ENCODE measurements around the gene WNT10A. TPM values are rescaled to one million over a fixed set of nuclear protein-coding genes. Genes with fewer than 3 reads are reported as not detected.
A peak's percentile ranks its signal among the peaks of the same experiment; 100 is the strongest.

Gene WNT10A
- total and polyA plus RNA-seq, 8 donors: 4.3 to 6.7 TPM; not detected in 6

GRCh38 chr2:218882461-218882816 is 1.8 kb downstream of the WNT10A start:
- no peaks in the 10 kb centered on the region for H3K36me3 ChIP-seq
- 60 to 95% (median 90%) methylated on average over 1 of the region's 1 CpG for WGBS, 5 donors
- TF ChIP-seq EP300 (IDR thresholded peaks at IDR 0.05) (no peak), POLR2AphosphoS5 (IDR thresholded peaks at IDR 0.05) (no peak), POLR2A (IDR thresholded peaks at IDR 0.05) (no peak)
- TF ChIP-seq, protein P1, sequence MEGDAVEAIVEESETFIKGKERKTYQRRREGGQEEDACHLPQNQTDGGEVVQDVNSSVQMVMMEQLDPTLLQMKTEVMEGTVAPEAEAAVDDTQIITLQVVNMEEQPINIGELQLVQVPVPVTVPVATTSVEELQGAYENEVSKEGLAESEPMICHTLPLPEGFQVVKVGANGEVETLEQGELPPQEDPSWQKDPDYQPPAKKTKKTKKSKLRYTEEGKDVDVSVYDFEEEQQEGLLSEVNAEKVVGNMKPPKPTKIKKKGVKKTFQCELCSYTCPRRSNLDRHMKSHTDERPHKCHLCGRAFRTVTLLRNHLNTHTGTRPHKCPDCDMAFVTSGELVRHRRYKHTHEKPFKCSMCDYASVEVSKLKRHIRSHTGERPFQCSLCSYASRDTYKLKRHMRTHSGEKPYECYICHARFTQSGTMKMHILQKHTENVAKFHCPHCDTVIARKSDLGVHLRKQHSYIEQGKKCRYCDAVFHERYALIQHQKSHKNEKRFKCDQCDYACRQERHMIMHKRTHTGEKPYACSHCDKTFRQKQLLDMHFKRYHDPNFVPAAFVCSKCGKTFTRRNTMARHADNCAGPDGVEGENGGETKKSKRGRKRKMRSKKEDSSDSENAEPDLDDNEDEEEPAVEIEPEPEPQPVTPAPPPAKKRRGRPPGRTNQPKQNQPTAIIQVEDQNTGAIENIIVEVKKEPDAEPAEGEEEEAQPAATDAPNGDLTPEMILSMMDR (IDR thresholded peaks at IDR 0.05): no peak
- intact Hi-C loops (cut with DNase I; ENCODE audit: low total_unique reads): no loop called here
- peaks cover 11 to 86% (median 57%) of the 10 kb centered on the region in 3 donors for H3K27me3 ChIP-seq
- H3K9me3 ChIP-seq: no peaks in the 10 kb centered on the region
- H3K4me1 ChIP-seq: peaks cover 17 to 39% (median 37%) of the 10 kb centered on the region in 4 donors
- no peak overlapping the region for H3K4me3 ChIP-seq
- no peak overlapping the region for H3K27ac ChIP-seq
- no peak for DNase-seq

GRCh38 chr2:218882866-218883366 is 2.3 kb downstream of the WNT10A start:
- intact Hi-C loops (cut with DNase I; ENCODE audit: low total_unique reads): no loop called here
- no peak for DNase-seq
- no peak overlapping the region for H3K27ac ChIP-seq
- H3K36me3 ChIP-seq: no peaks in the 10 kb centered on the region
- no peaks in the 10 kb centered on the region for H3K9me3 ChIP-seq
- H3K27me3 ChIP-seq: peaks cover 11 to 81% (median 52%) of the 10 kb centered on the region in 3 donors
- TF ChIP-seq, protein P1 (IDR thresholded peaks at IDR 0.05): no peak
- TF ChIP-seq POLR2A (IDR thresholded peaks at IDR 0.05) (no peak), EP300 (IDR thresholded peaks at IDR 0.05) (no peak), POLR2AphosphoS5 (IDR thresholded peaks at IDR 0.05) (no peak)
- H3K4me3 ChIP-seq: peak overlapping the region in 1 of 4 donors; percentile 50
- peaks cover 17 to 39% (median 37%) of the 10 kb centered on the region in 4 donors for H3K4me1 ChIP-seq
- 61 to 88% (median 78%) methylated on average over 1 to 4 of the region's 4 CpGs for WGBS, 5 donors

- peak in 1 of 2 donors; percentile 65 for DNase-seq
- peak overlapping the region in 3 of 5 donors; percentile 24 to 50 (median 34) for H3K27ac ChIP-seq
- WGBS, 5 donors: 7 to 26% (median 8%) methylated on average over 12 to 87 of the region's 89 CpGs
- peak overlapping the region; percentile 41 to 50 (median 46) for H3K4me3 ChIP-seq
- H3K4me1 ChIP-seq: peaks cover 17 to 39% (median 37%) of the 10 kb centered on the region in 4 donors
- no peaks in the 10 kb centered on the region for H3K36me3 ChIP-seq
- peaks cover 11 to 73% (median 43%) of the 10 kb centered on the region in 3 donors for H3K27me3 ChIP-seq
- intact Hi-C loops (cut with DNase I; ENCODE audit: low total_unique reads): no loop called here
- TF ChIP-seq POLR2AphosphoS5 (IDR thresholded peaks at IDR 0.05): no peak
- TF ChIP-seq POLR2A (IDR thresholded peaks at IDR 0.05): no peak
- TF ChIP-seq, protein P1 (IDR thresholded peaks at IDR 0.05): no peak
- TF ChIP-seq EP300 (IDR thresholded peaks at IDR 0.05): no peak
- no peaks in the 10 kb centered on the region for H3K9me3 ChIP-seq
Measured at GRCh38 chr2:218883491-218884490, 3.1 kb downstream of the WNT10A start.

GRCh38 chr2:218884519-218884918 is 3.9 kb downstream of the WNT10A start:
- WGBS, 5 donors: 79 to 95% (median 90%) methylated on average over 2 of the region's 2 CpGs
- Histone ChIP-seq H3K4me3 (no peak overlapping the region), H3K4me1 (peaks cover 17 to 34% (median 31%) of the 10 kb centered on the region in 4 donors), H3K27me3 (peaks cover 11 to 65% (median 36%) of the 10 kb centered on the region in 3 donors), H3K27ac (no peak overlapping the region), H3K9me3 (no peaks in the 10 kb centered on the region), H3K36me3 (no peaks in the 10 kb centered on the region)
- intact Hi-C loops (cut with DNase I; ENCODE audit: low total_unique reads): no loop called here
- TF ChIP-seq POLR2AphosphoS5 (IDR thresholded peaks at IDR 0.05) (no peak), POLR2A (IDR thresholded peaks at IDR 0.05) (no peak)
- DNase-seq: no peak

Measured in stomach (tissue), 9 donors.